ENCODE measurements around the gene CUBN. TPM values are rescaled to one million over a fixed set of nuclear protein-coding genes. Genes with fewer than 3 reads are reported as not detected.

Gene CUBN
- total and polyA plus RNA-seq, 4 donors = 5.1 to 10.6 (median 6.4) TPM

GRCh38 chr10:16942381-16943078 is 187.1 kb downstream of the CUBN start:
- H3K27ac ChIP-seq (ENCODE audit: low read depth, low read length) = peak overlapping the region; percentile 74
- DNase-seq (ENCODE audit: low read depth in 4 of 6, low spot score in 6 of 6) = no peak
- peaks cover 7% of the 10 kb centered on the region for H3K4me1 ChIP-seq (ENCODE audit: control insufficient read depth, insufficient read depth, low read length)
- WGBS (ENCODE audit: insufficient coverage) = 100% methylated on average over 1 of the region's 4 CpGs
- no peaks in the 10 kb centered on the region for H3K27me3 ChIP-seq (ENCODE audit: control insufficient read depth, insufficient read depth, low read length)
- H3K9me3 ChIP-seq (ENCODE audit: control insufficient read depth, insufficient read depth, low read length) = no peaks in the 10 kb centered on the region
- H3K36me3 ChIP-seq (ENCODE audit: control insufficient read depth, insufficient read depth, low read length) = no peaks in the 10 kb centered on the region
- H3K4me3 ChIP-seq (ENCODE audit: low read depth, low read length) = no peak overlapping the region

DNA sequence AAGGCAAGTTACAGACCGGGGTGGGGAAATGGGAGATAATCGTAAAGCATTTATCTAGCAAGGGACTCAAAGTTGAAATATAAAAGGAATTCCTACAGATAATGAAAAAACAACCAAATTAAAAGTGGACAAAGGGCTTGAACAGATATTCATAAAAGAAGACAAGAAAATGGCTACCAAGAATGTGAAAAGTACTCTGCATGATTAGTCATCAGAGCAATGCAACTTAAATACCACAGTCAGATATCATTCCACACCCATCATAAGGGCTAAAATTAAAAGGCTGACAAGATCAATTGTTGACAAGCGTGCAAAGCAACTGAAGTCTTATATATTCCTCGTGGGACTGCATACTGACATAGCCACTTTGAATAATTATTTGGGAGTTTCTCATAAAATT is 187.7 kb downstream of the CUBN start:
- Histone ChIP-seq H3K27me3 (ENCODE audit: control insufficient read depth, insufficient read depth, low read length) (no peaks in the 10 kb centered on the region), H3K27ac (ENCODE audit: low read depth, low read length) (no peak overlapping the region), H3K36me3 (ENCODE audit: control insufficient read depth, insufficient read depth, low read length) (no peaks in the 10 kb centered on the region), H3K4me3 (ENCODE audit: low read depth, low read length) (no peak overlapping the region), H3K4me1 (ENCODE audit: control insufficient read depth, insufficient read depth, low read length) (peaks cover 6% of the 10 kb centered on the region), H3K9me3 (ENCODE audit: control insufficient read depth, insufficient read depth, low read length) (no peaks in the 10 kb centered on the region)
- DNase-seq (ENCODE audit: low read depth in 4 of 6, low spot score in 6 of 6) = no peak
- WGBS (ENCODE audit: insufficient coverage) = no CpG with 5 or more reads among the region's 4 CpGs

DNA sequence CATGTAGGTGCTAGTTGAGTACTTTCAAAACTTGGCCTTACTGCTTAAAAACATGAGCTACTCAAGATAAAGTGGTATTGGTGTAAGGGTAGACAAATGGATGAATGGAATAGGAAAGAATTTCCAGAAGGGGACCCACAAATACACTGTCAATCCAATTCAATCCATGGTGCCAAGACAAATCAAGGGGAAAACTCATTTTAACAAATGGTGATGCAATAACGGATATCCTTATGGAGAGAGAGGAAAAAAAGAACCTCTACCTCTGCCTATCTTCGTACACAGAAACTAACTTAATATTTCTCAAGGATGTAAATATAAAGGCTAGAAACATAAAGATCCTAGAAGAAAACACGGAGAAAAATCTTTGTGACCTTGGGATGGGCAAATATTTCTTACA is 188.5 kb downstream of the CUBN start:
- H3K9me3 ChIP-seq (ENCODE audit: control insufficient read depth, insufficient read depth, low read length) = no peaks in the 10 kb centered on the region
- no CpG with 5 or more reads among the region's 3 CpGs for WGBS (ENCODE audit: insufficient coverage)
- no peaks in the 10 kb centered on the region for H3K36me3 ChIP-seq (ENCODE audit: control insufficient read depth, insufficient read depth, low read length)
- no peak overlapping the region for H3K27ac ChIP-seq (ENCODE audit: low read depth, low read length)
- DNase-seq (ENCODE audit: low read depth in 4 of 6, low spot score in 6 of 6) = no peak
- H3K4me1 ChIP-seq (ENCODE audit: control insufficient read depth, insufficient read depth, low read length) = peaks cover 2% of the 10 kb centered on the region
- no peak overlapping the region for H3K4me3 ChIP-seq (ENCODE audit: low read depth, low read length)
- no peaks in the 10 kb centered on the region for H3K27me3 ChIP-seq (ENCODE audit: control insufficient read depth, insufficient read depth, low read length)

GRCh38 chr10:16938952-16939351 is 190.7 kb downstream of the CUBN start:
- Histone ChIP-seq H3K27ac (ENCODE audit: low read depth, low read length) (no peak overlapping the region), H3K4me1 (ENCODE audit: control insufficient read depth, insufficient read depth, low read length) (no peaks in the 10 kb centered on the region), H3K4me3 (ENCODE audit: low read depth, low read length) (no peak overlapping the region), H3K27me3 (ENCODE audit: control insufficient read depth, insufficient read depth, low read length) (no peaks in the 10 kb centered on the region), H3K36me3 (ENCODE audit: control insufficient read depth, insufficient read depth, low read length) (no peaks in the 10 kb centered on the region), H3K9me3 (ENCODE audit: control insufficient read depth, insufficient read depth, low read length) (no peaks in the 10 kb centered on the region)
- WGBS (ENCODE audit: insufficient coverage) = no CpG with 5 or more reads among the region's 3 CpGs
- peak in 2 of 6 donors; percentile 51 to 63 for DNase-seq (ENCODE audit: low read depth in 4 of 6, low spot score in 6 of 6)

DNA sequence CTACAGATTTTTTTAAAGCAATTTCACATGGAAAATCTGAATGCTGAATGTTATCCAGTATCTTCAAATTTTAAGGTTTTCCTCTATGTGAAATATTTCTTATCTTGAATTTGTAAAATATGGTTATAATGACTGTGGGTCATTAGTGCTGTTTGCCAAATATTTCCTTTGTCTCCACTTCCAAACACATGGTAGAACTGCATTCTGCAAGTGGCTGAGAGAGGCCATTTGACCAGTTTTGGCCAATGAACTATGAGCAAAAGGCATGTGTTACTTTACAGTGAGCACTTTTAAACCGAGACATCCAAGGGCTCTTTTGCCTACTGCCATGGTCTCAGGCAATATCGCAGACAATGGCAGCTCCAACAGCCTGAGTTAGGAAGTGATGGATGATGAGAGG is 195.2 kb downstream of the CUBN start:
- H3K27me3 ChIP-seq (ENCODE audit: control insufficient read depth, insufficient read depth, low read length) = no peaks in the 10 kb centered on the region
- H3K4me1 ChIP-seq (ENCODE audit: control insufficient read depth, insufficient read depth, low read length) = no peaks in the 10 kb centered on the region
- no peaks in the 10 kb centered on the region for H3K9me3 ChIP-seq (ENCODE audit: control insufficient read depth, insufficient read depth, low read length)
- WGBS (ENCODE audit: insufficient coverage) = 76% methylated on average over 2 of the region's 2 CpGs
- no peak overlapping the region for H3K27ac ChIP-seq (ENCODE audit: low read depth, low read length)
- H3K4me3 ChIP-seq (ENCODE audit: low read depth, low read length) = no peak overlapping the region
- DNase-seq (ENCODE audit: low read depth in 4 of 6, low spot score in 6 of 6) = no peak
- no peaks in the 10 kb centered on the region for H3K36me3 ChIP-seq (ENCODE audit: control insufficient read depth, insufficient read depth, low read length)

GRCh38 chr10:16933783-16934182 is 195.8 kb downstream of the CUBN start:
- peak in 1 of 6 donors; percentile 13 for DNase-seq (ENCODE audit: low read depth in 4 of 6, low spot score in 6 of 6)
- no peaks in the 10 kb centered on the region for H3K36me3 ChIP-seq (ENCODE audit: control insufficient read depth, insufficient read depth, low read length)
- no peak overlapping the region for H3K27ac ChIP-seq (ENCODE audit: low read depth, low read length)
- no peaks in the 10 kb centered on the region for H3K27me3 ChIP-seq (ENCODE audit: control insufficient read depth, insufficient read depth, low read length)
- H3K4me3 ChIP-seq (ENCODE audit: low read depth, low read length) = no peak overlapping the region
- WGBS (ENCODE audit: insufficient coverage) = 78% methylated on average over 2 of the region's 4 CpGs
- H3K9me3 ChIP-seq (ENCODE audit: control insufficient read depth, insufficient read depth, low read length) = no peaks in the 10 kb centered on the region
- H3K4me1 ChIP-seq (ENCODE audit: control insufficient read depth, insufficient read depth, low read length) = no peaks in the 10 kb centered on the region

DNA sequence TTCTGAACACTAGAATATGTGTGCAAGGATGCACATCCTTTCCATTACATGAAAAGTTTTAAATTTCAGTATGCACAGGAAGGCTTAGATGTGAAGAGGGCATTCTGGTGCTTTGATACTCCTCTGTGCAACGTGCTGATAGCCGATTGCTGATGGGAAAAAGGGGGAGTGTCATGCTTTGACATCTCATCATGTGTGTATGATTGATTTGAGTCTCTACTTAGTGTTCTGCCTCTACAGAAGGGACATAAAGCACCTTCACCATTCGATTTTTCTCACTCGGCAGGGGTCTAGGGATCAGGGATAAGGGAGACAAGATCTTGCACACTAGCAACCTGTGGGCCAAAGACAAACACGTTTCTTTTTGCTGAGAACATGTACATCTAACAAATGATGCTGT is 197.7 kb downstream of the CUBN start:
- no peaks in the 10 kb centered on the region for H3K9me3 ChIP-seq (ENCODE audit: control insufficient read depth, insufficient read depth, low read length)
- H3K27me3 ChIP-seq (ENCODE audit: control insufficient read depth, insufficient read depth, low read length) = no peaks in the 10 kb centered on the region
- DNase-seq (ENCODE audit: low read depth in 4 of 6, low spot score in 6 of 6) = no peak
- H3K27ac ChIP-seq (ENCODE audit: low read depth, low read length) = no peak overlapping the region
- no peaks in the 10 kb centered on the region for H3K36me3 ChIP-seq (ENCODE audit: control insufficient read depth, insufficient read depth, low read length)
- H3K4me1 ChIP-seq (ENCODE audit: control insufficient read depth, insufficient read depth, low read length) = no peaks in the 10 kb centered on the region
- no peak overlapping the region for H3K4me3 ChIP-seq (ENCODE audit: low read depth, low read length)
- 70% methylated on average over 3 of the region's 5 CpGs for WGBS (ENCODE audit: insufficient coverage)

- 95% methylated on average over 2 of the region's 2 CpGs for WGBS (ENCODE audit: insufficient coverage)
Observed at GRCh38 chr10:16930540-16930939, 199.1 kb downstream of the CUBN start.

GRCh38 chr10:16929069-16929468 is 200.5 kb downstream of the CUBN start:
- H3K27me3 ChIP-seq (ENCODE audit: control insufficient read depth, insufficient read depth, low read length) = no peaks in the 10 kb centered on the region
- 20% methylated on average over 1 of the region's 4 CpGs for WGBS (ENCODE audit: insufficient coverage)
- no peak for DNase-seq (ENCODE audit: low read depth in 4 of 6, low spot score in 6 of 6)
- H3K9me3 ChIP-seq (ENCODE audit: control insufficient read depth, insufficient read depth, low read length) = no peaks in the 10 kb centered on the region
- no peak overlapping the region for H3K27ac ChIP-seq (ENCODE audit: low read depth, low read length)
- H3K4me3 ChIP-seq (ENCODE audit: low read depth, low read length) = no peak overlapping the region
- H3K36me3 ChIP-seq (ENCODE audit: control insufficient read depth, insufficient read depth, low read length) = no peaks in the 10 kb centered on the region
- H3K4me1 ChIP-seq (ENCODE audit: control insufficient read depth, insufficient read depth, low read length) = no peaks in the 10 kb centered on the region

More at GRCh38 chr10:16930540-16930939, 199.1 kb downstream of the CUBN start:
- Histone ChIP-seq H3K9me3 (ENCODE audit: control insufficient read depth, insufficient read depth, low read length) (no peaks in the 10 kb centered on the region), H3K4me3 (ENCODE audit: low read depth, low read length) (no peak overlapping the region), H3K27me3 (ENCODE audit: control insufficient read depth, insufficient read depth, low read length) (no peaks in the 10 kb centered on the region), H3K4me1 (ENCODE audit: control insufficient read depth, insufficient read depth, low read length) (no peaks in the 10 kb centered on the region), H3K27ac (ENCODE audit: low read depth, low read length) (no peak overlapping the region), H3K36me3 (ENCODE audit: control insufficient read depth, insufficient read depth, low read length) (no peaks in the 10 kb centered on the region)
- DNase-seq (ENCODE audit: low read depth in 4 of 6, low spot score in 6 of 6) = no peak

GRCh38 chr10:16927546-16927945 is 202.1 kb downstream of the CUBN start:
- H3K27me3 ChIP-seq (ENCODE audit: control insufficient read depth, insufficient read depth, low read length) = no peaks in the 10 kb centered on the region
- no peaks in the 10 kb centered on the region for H3K9me3 ChIP-seq (ENCODE audit: control insufficient read depth, insufficient read depth, low read length)
- no peaks in the 10 kb centered on the region for H3K36me3 ChIP-seq (ENCODE audit: control insufficient read depth, insufficient read depth, low read length)
- no peak overlapping the region for H3K27ac ChIP-seq (ENCODE audit: low read depth, low read length)
- H3K4me1 ChIP-seq (ENCODE audit: control insufficient read depth, insufficient read depth, low read length) = no peaks in the 10 kb centered on the region
- WGBS (ENCODE audit: insufficient coverage) = 83% methylated on average over 1 of the region's 4 CpGs
- no peak overlapping the region for H3K4me3 ChIP-seq (ENCODE audit: low read depth, low read length)
- no peak for DNase-seq (ENCODE audit: low read depth in 4 of 6, low spot score in 6 of 6)
